ENCODE results near the gene PTPRD.

DNA sequence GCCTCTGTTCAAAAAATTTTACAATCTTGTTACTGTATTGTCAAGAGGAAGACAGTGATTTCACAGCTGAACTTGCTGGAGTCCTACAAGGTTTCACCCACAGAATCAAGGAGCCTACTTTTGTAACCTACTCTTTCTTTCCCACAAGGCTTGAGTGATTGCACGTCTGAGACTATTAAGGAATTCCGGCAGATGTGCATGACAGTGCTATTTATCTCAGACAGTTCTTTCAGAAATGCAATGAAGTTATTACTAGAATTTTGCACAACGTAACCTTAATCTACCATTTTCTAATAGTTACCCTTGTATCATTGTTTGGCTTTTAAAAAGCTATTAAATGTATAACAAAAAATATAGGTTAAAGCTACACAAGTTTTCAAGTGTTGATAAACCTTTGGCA lies 400.1 kb downstream of the PTPRD start:
- no peak for TF ChIP-seq POLR2AphosphoS5 (IDR thresholded peaks at IDR 0.05; ENCODE audit: low read depth, low read length)
- no peak for TF ChIP-seq POLR2A (IDR thresholded peaks at IDR 0.05; ENCODE audit: low read depth, low read length)
- no peak for TF ChIP-seq TAF1 (IDR thresholded peaks at IDR 0.05; ENCODE audit: borderline replicate concordance, low read depth, low read length)

Measured in GM12892 (cell line).